D721Med (cell line): ENCODE data around the gene RB1.

Experiments used
- DNase-seq: peaks from one replicate; pipeline ENCODE4 v3.0.0; 2011; ENCODE audit warnings: low spot score; ENCODE audit not compliant: insufficient read length
- FAIRE-seq: peaks from 2 replicates; lab custom pipeline; 2011; peaks lifted over from hg19 to GRCh38; lab: Jason Lieb, UNC
- CTCF ChIP-seq: IDR thresholded peaks from 2 replicates; pipeline ENCODE4 v1.5.1; 2012; ENCODE audit warnings: mild to moderate bottlenecking, control low read depth; ENCODE audit not compliant: insufficient read depth; ENCODE audit errors: missing control alignments

RB1 gene

GRCh38 chr13:48404952-48405351 is 101.4 kb downstream of the RB1 start:
- FAIRE-seq (no peak), DNase-seq (no peak)
- no peak for TF ChIP-seq CTCF

GRCh38 chr13:48405875-48406274 is 102.3 kb downstream of the RB1 start:
- no peak for FAIRE-seq
- no peak for DNase-seq

GRCh38 chr13:48410199-48410598 is 106.6 kb downstream of the RB1 start:
- FAIRE-seq (peak; percentile 77), DNase-seq (no peak)
- TF ChIP-seq CTCF, result no peak

More at GRCh38 chr13:48405875-48406274, 102.3 kb downstream of the RB1 start:
- no peak for TF ChIP-seq CTCF

- FAIRE-seq (no peak), DNase-seq (no peak)
- no peak for TF ChIP-seq CTCF
Observed at GRCh38 chr13:48411147-48411794, 107.7 kb downstream of the RB1 start.

- no peak for FAIRE-seq
- no peak for TF ChIP-seq CTCF
- no peak for DNase-seq
Observed at GRCh38 chr13:48411841-48412531, 108.4 kb downstream of the RB1 start.

GRCh38 chr13:48412881-48413351 is 109.4 kb downstream of the RB1 start, which contains the start of gene LPAR6:
Gene LPAR6, minus strand, starts transcription at chr13:48413113. Its CDS starts 690 bp downstream, at chr13:48412423.
- DNase-seq (no peak), FAIRE-seq (no peak)

More at GRCh38 chr13:48412881-48413351, 109.4 kb downstream of the RB1 start, which contains the start of gene LPAR6:
- no peak for TF ChIP-seq CTCF
